ENCODE data around the gene CEP97.
"Not testable (repeated sequence)": the region's sequence is repeated elsewhere in the genome, so short reads cannot be mapped to it uniquely, and the experiment has no call there.

The CEP97 gene

DNA sequence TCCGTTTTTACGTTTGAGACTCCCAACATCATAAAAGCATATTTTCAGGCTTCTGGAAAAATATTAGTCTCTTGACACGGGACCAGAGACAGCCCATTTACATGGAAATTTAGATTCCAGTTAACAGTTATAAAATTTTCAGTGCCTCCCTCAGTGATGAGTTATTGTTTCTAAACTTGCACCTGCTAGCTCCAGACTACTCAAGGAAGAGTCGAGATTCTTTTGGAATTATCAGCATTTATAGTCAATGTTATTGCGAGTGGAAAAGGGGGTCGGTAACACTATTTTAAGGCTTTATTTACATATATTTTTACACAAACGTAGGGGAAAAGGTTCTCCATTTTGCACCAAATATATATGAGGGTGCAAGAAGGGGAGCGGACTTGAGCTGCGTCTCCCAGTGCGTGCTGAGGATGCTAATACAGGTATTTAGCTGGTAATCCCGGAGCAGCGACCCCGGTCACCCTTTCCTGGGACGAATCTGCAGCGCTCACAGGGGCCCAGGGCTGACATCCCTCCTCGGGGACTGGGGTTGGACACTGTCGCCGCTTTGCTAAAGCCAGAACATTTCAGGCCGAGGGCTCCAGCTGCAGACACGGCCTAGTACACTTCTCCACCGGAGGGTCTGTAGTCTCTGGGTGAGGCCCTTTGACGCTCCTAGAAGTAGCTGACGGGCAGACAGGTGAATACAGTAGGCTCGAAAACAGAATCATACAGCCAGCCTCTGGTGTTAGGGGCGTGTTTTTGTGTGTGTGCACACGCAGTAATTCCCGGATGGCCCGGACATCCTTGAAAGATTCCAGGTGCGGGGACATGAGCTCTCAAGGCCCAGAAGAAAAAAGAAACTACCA lies 46.8 kb upstream of the CEP97 start:
- Histone ChIP-seq H3K14ac (ENCODE audit: low read length) (no peak overlapping the region), H4K8ac (ENCODE audit: low read depth, low read length) (no peak overlapping the region), H3K79me2 (ENCODE audit: control insufficient read depth, insufficient read depth, low read length, poor library complexity) (peaks cover 10% of the 10 kb centered on the region), H3K79me1 (ENCODE audit: low read length) (peaks cover 7% of the 10 kb centered on the region), H3K27me3 (ENCODE audit: insufficient read depth, low read length) (no peaks in the 10 kb centered on the region), H2BK5ac (ENCODE audit: low read depth, low read length, poor library complexity) (no peak overlapping the region), H3K27ac (ENCODE audit: low read depth, low read length) (no peak overlapping the region), H3K4me2 (ENCODE audit: low read length) (peak overlapping the region; percentile 53), H3K9me3 (ENCODE audit: insufficient read depth, low read depth, low read length) (no peaks in the 10 kb centered on the region), H2BK120ac (ENCODE audit: insufficient read depth, low read length, poor library complexity) (no peak overlapping the region), H3K4ac (ENCODE audit: low read depth, low read length) (no peak overlapping the region), H2BK12ac (ENCODE audit: low read length) (no peak overlapping the region), H3K9ac (ENCODE audit: low read length) (no peak overlapping the region), H3K4me1 (ENCODE audit: control insufficient read depth in 1 of 2, insufficient read depth in 2 of 2, low read length in 2 of 2) (peaks cover 0 to 4% of the 10 kb centered on the region in 2 experiments), H2AFZ (ENCODE audit: insufficient read depth, low read length, poor library complexity) (no peak overlapping the region), H3K23ac (ENCODE audit: low read length) (no peak overlapping the region), H3K4me3 (ENCODE audit: low read depth, low read length) (no peak overlapping the region), H3K18ac (ENCODE audit: low read length) (no peak overlapping the region), H4K91ac (ENCODE audit: low read depth, low read length) (no peak overlapping the region), H2AK5ac (ENCODE audit: low read length) (no peak overlapping the region), H3K36me3 (ENCODE audit: control insufficient read depth in 1 of 2, insufficient read depth in 2 of 2, low read length in 2 of 2) (peaks cover 15 to 20% of the 10 kb centered on the region in 2 experiments), H4K12ac (ENCODE audit: low read depth, low read length) (no peak overlapping the region)
- DNase-seq: no peak
- no CpG with 5 or more reads among the region's 29 CpGs for WGBS (ENCODE audit: extremely low coverage, insufficient coverage, insufficient read length)

DNA sequence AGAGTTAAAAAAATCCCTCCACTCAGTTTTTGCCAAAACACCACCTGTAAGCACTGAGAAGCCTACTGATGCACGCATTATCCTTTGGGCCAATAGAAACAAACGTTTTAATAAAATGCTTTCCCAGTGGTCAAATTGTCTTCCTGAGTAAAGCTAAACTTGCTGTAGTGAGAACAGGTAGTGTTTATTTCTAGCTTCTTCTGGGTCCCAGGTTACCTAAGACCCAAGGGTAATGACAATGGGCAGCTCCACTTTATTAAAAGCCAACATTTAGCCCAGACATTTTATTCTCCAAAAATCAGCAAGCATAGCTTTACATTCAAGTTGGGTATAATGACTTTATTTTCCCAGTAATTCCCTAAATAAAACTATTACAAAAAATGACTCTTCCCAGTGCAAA lies 45.6 kb upstream of the CEP97 start:
- H4K12ac ChIP-seq (ENCODE audit: low read depth, low read length); H3K4me2 ChIP-seq (ENCODE audit: low read length); H3K14ac ChIP-seq (ENCODE audit: low read length); H3K4me3 ChIP-seq (ENCODE audit: low read depth, low read length); H3K9me3 ChIP-seq (ENCODE audit: insufficient read depth, low read depth, low read length); H2AK5ac ChIP-seq (ENCODE audit: low read length); H4K91ac ChIP-seq (ENCODE audit: low read depth, low read length); H3K9ac ChIP-seq (ENCODE audit: low read length); H3K4me1 ChIP-seq (ENCODE audit: control insufficient read depth in 1 of 2, insufficient read depth in 2 of 2, low read length in 2 of 2); H3K79me1 ChIP-seq (ENCODE audit: low read length); H4K8ac ChIP-seq (ENCODE audit: low read depth, low read length); H3K4ac ChIP-seq (ENCODE audit: low read depth, low read length); H2BK12ac ChIP-seq (ENCODE audit: low read length); H3K27ac ChIP-seq (ENCODE audit: low read depth, low read length); H3K18ac ChIP-seq (ENCODE audit: low read length); H2AFZ ChIP-seq (ENCODE audit: insufficient read depth, low read length, poor library complexity); H3K79me2 ChIP-seq (ENCODE audit: control insufficient read depth, insufficient read depth, low read length, poor library complexity); H3K27me3 ChIP-seq (ENCODE audit: insufficient read depth, low read length); H3K23ac ChIP-seq (ENCODE audit: low read length); H2BK5ac ChIP-seq (ENCODE audit: low read depth, low read length, poor library complexity); H2BK120ac ChIP-seq (ENCODE audit: insufficient read depth, low read length, poor library complexity): not testable (repeated sequence)
- DNase-seq: peak in 1 of 2 donors; percentile 23
- H3K36me3 ChIP-seq (ENCODE audit: control insufficient read depth in 1 of 2, insufficient read depth in 2 of 2, low read length in 2 of 2): peaks cover 18 to 24% of the 10 kb centered on the region in 2 experiments
- no CpG with 5 or more reads among the region's 2 CpGs for WGBS (ENCODE audit: extremely low coverage, insufficient coverage, insufficient read length)

DNA sequence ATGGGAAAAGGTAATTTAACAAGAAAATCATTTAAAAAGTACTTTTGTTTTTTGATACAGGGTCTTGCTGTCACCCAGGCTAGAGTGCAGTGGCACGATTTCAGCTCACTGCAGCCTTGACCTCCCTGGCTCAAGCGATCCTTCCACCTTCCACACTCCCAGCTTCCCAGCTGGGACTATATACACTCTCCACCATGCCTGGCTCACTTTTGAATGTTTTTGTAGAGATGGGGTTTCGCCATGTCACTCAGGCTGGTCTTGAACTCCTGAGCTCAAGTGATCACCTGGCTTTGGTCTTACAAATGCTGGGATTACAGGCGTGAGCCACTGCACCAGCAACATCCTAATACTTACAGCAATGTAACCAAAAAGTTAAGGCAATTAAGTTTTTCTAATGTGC lies 43.9 kb upstream of the CEP97 start:
- H2AK5ac ChIP-seq (ENCODE audit: low read length): no peak overlapping the region
- no peaks in the 10 kb centered on the region for H3K27me3 ChIP-seq (ENCODE audit: insufficient read depth, low read length)
- no peak overlapping the region for H3K9ac ChIP-seq (ENCODE audit: low read length)
- no peak overlapping the region for H2AFZ ChIP-seq (ENCODE audit: insufficient read depth, low read length, poor library complexity)
- no peak overlapping the region for H3K4ac ChIP-seq (ENCODE audit: low read depth, low read length)
- no peak overlapping the region for H3K4me3 ChIP-seq (ENCODE audit: low read depth, low read length)
- DNase-seq: no peak
- no peak overlapping the region for H3K27ac ChIP-seq (ENCODE audit: low read depth, low read length)
- H2BK12ac ChIP-seq (ENCODE audit: low read length): no peak overlapping the region
- peak overlapping the region; percentile 72 for H4K12ac ChIP-seq (ENCODE audit: low read depth, low read length)
- no peak overlapping the region for H3K4me2 ChIP-seq (ENCODE audit: low read length)
- H2BK5ac ChIP-seq (ENCODE audit: low read depth, low read length, poor library complexity): no peak overlapping the region
- H3K36me3 ChIP-seq (ENCODE audit: control insufficient read depth in 1 of 2, insufficient read depth in 2 of 2, low read length in 2 of 2): peaks cover 28 to 32% of the 10 kb centered on the region in 2 experiments
- no peak overlapping the region for H4K8ac ChIP-seq (ENCODE audit: low read depth, low read length)
- H4K91ac ChIP-seq (ENCODE audit: low read depth, low read length): no peak overlapping the region
- H3K79me1 ChIP-seq (ENCODE audit: low read length): peaks cover 7% of the 10 kb centered on the region
- H3K23ac ChIP-seq (ENCODE audit: low read length): no peak overlapping the region
- no peak overlapping the region for H2BK120ac ChIP-seq (ENCODE audit: insufficient read depth, low read length, poor library complexity)
- WGBS (ENCODE audit: extremely low coverage, insufficient coverage, insufficient read length): no CpG with 5 or more reads among the region's 4 CpGs
- no peak overlapping the region for H3K18ac ChIP-seq (ENCODE audit: low read length)
- H3K4me1 ChIP-seq (ENCODE audit: control insufficient read depth in 1 of 2, insufficient read depth in 2 of 2, low read length in 2 of 2): peaks cover 0 to 10% of the 10 kb centered on the region in 2 experiments
- no peaks in the 10 kb centered on the region for H3K9me3 ChIP-seq (ENCODE audit: insufficient read depth, low read depth, low read length)
- H3K14ac ChIP-seq (ENCODE audit: low read length): no peak overlapping the region
- peaks cover 12% of the 10 kb centered on the region for H3K79me2 ChIP-seq (ENCODE audit: control insufficient read depth, insufficient read depth, low read length, poor library complexity)

DNA sequence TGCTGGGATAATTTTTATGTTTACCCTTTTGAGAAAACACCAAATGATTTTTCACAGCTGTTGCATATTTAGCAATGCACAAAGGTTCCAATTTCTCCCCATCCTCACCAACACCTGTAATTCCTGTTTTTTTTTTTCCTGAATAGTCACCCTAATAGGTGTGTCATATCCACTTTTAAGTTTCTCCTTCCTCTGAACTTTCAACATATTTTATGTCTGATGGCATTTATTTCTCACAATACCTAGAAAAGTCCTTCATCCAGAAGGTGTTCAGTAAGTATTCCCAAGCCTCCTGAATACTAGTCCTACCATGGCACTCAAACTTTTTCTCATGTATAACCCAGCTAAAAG lies 39.4 kb upstream of the CEP97 start:
- H2BK5ac ChIP-seq (ENCODE audit: low read depth, low read length, poor library complexity): no peak overlapping the region
- H3K79me2 ChIP-seq (ENCODE audit: control insufficient read depth, insufficient read depth, low read length, poor library complexity): peaks cover 16% of the 10 kb centered on the region
- H3K79me1 ChIP-seq (ENCODE audit: low read length): peaks cover 8% of the 10 kb centered on the region
- H3K23ac ChIP-seq (ENCODE audit: low read length): no peak overlapping the region
- H3K4me2 ChIP-seq (ENCODE audit: low read length): peak overlapping the region; percentile 78
- peaks cover 4 to 11% of the 10 kb centered on the region in 2 experiments for H3K4me1 ChIP-seq (ENCODE audit: control insufficient read depth in 1 of 2, insufficient read depth in 2 of 2, low read length in 2 of 2)
- no peak overlapping the region for H2AK5ac ChIP-seq (ENCODE audit: low read length)
- no peak overlapping the region for H3K14ac ChIP-seq (ENCODE audit: low read length)
- H3K9ac ChIP-seq (ENCODE audit: low read length): peak overlapping the region; percentile 47
- H2AFZ ChIP-seq (ENCODE audit: insufficient read depth, low read length, poor library complexity): no peak overlapping the region
- H3K4me3 ChIP-seq (ENCODE audit: low read depth, low read length): no peak overlapping the region
- H3K36me3 ChIP-seq (ENCODE audit: control insufficient read depth in 1 of 2, insufficient read depth in 2 of 2, low read length in 2 of 2): peaks cover 27 to 29% of the 10 kb centered on the region in 2 experiments
- H3K9me3 ChIP-seq (ENCODE audit: insufficient read depth, low read depth, low read length): no peaks in the 10 kb centered on the region
- H4K12ac ChIP-seq (ENCODE audit: low read depth, low read length): no peak overlapping the region
- peak overlapping the region; percentile 79 for H3K4ac ChIP-seq (ENCODE audit: low read depth, low read length)
- H2BK120ac ChIP-seq (ENCODE audit: insufficient read depth, low read length, poor library complexity): no peak overlapping the region
- DNase-seq: no peak
- H3K27me3 ChIP-seq (ENCODE audit: insufficient read depth, low read length): no peaks in the 10 kb centered on the region
- no peak overlapping the region for H3K27ac ChIP-seq (ENCODE audit: low read depth, low read length)
- no peak overlapping the region for H4K8ac ChIP-seq (ENCODE audit: low read depth, low read length)
- no peak overlapping the region for H3K18ac ChIP-seq (ENCODE audit: low read length)
- no peak overlapping the region for H4K91ac ChIP-seq (ENCODE audit: low read depth, low read length)
- H2BK12ac ChIP-seq (ENCODE audit: low read length): no peak overlapping the region
